Upper lobe of left lung (tissue), 6 donors: ENCODE results near the gene MON2. TPM values are rescaled to one million over a fixed set of nuclear protein-coding genes. Genes with fewer than 3 reads are reported as not detected.

Experiments used
- ATAC-seq, 2 donors: fragments of 200-7000 bp; cut with Tn5 transposase; one replicate each; pipeline ENCODE4 v1.9.1; 2022; ENCODE audit warnings: mild to moderate bottlenecking in 2 of 2, moderate library complexity in 2 of 2; ENCODE audit not compliant: low FRiP score in 2 of 2
- DNase-seq, 2 donors: peaks; one replicate each; pipeline ENCODE4 v3.0.0-alpha.2; 2019 to 2020
- H3K27ac ChIP-seq, 4 donors: fragments of 200-600 bp; sonication (generic); one replicate each; pipeline ENCODE4 v1.5.1; 2016 to 2019
- H3K27me3 ChIP-seq, 4 donors: fragments of 200-600 bp; sonication (generic); one replicate each; pipeline ENCODE4 v1.5.1; 2017 to 2019
- H3K36me3 ChIP-seq, 4 donors: fragments of 200-600 bp; sonication (generic); one replicate each; pipeline ENCODE4 v1.5.1; 2016 to 2019
- H3K4me1 ChIP-seq, 4 donors: fragments of 200-600 bp; sonication (generic); one replicate each; pipeline ENCODE4 v1.5.1; 2018 to 2019
- H3K4me3 ChIP-seq, 4 donors: fragments of 200-600 bp; sonication (generic); one replicate each; pipeline ENCODE4 v1.5.1; 2017 to 2019; ENCODE audit warnings: mild to moderate bottlenecking in 2 of 4, moderate library complexity in 1 of 4
- H3K9me3 ChIP-seq, 4 donors: fragments of 200-600 bp; sonication (generic); one replicate each; pipeline ENCODE4 v1.5.1; 2018 to 2019
- CTCF ChIP-seq, 6 experiments: fragments of 450-650 bp in 4 of 6; fragments of 200-600 bp in 2 of 6; sonication (generic) in 2 of 6; IDR thresholded peaks; one replicate each; pipeline ENCODE4 v1.5.1; 2016 to 2019; ENCODE audit warnings: antibody characterized with exemption in 6 of 6
- EP300 ChIP-seq, 4 donors: sonication (generic); formaldehyde crosslinking; IDR thresholded peaks; one replicate each; pipeline ENCODE4 v1.5.1; 2017; ENCODE audit warnings: antibody characterized with exemption in 4 of 4, control low read depth in 2 of 4
- POLR2A ChIP-seq, 4 donors: fragments of 450-650 bp; IDR thresholded peaks; one replicate each; pipeline ENCODE4 v1.5.1; 2016 to 2017; ENCODE audit warnings: antibody characterized with exemption in 4 of 4, mild to moderate bottlenecking in 2 of 4
- POLR2AphosphoS5 ChIP-seq, 2 donors: sonication (generic); formaldehyde crosslinking; IDR thresholded peaks; one replicate each; pipeline ENCODE4 v1.5.1; 2017; ENCODE audit warnings: antibody characterized with exemption in 2 of 2
- WGBS, 2 donors: methylation state at CpG; one replicate each; pipeline ENCODE4 v1.1.5; 2017 to 2018; 5-methylcytosine and 5-hydroxymethylcytosine counted together
- total RNA-seq, 6 donors: library from RNA; depleted of rRNA in 4 of 6; stranded (reverse); fragments of >200 nt in 4 of 6; gene quantifications; one replicate each; pipeline versions ENCODE4 v1.1.0 to v1.2.1, GENCODE V29; 2016 to 2021
- donor health status: DM: no; HTN: no; CAD: no; lungs with moderate emphysema.
- donor health status: DM: no; HTN: yes; CAD: no; lungs with severe emphysema.

MON2 gene
- total RNA-seq, 6 donors from 2014 or later, result 43.5 to 129 (median 64.2) TPM

DNA sequence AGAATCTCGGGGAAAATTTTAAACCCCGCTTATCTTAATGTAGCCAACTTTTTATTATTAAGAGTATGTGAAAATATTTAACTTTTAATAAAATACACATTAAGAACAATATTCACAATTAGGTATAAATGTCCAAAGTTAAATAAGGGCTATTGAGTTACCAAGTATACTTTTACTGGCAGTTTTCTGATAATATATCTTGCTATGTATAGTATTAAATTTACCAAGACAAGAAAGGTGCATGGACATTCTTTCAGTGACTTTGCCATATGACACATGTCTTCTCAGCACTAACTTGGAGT, 115.4 kb downstream of the MON2 start:
- no peak for TF ChIP-seq EP300 (IDR thresholded peaks at IDR 0.05)
- TF ChIP-seq POLR2AphosphoS5 (IDR thresholded peaks at IDR 0.05), result no peak
- no peak for TF ChIP-seq CTCF (IDR thresholded peaks at IDR 0.05)
- TF ChIP-seq POLR2A (IDR thresholded peaks at IDR 0.05), result no peak
- 21 to 34% methylated on average over 2 of the region's 2 CpGs for WGBS, 2 donors
- H3K27ac ChIP-seq, result no peak overlapping the region
- ATAC-seq, result no peak
- H3K9me3 ChIP-seq, result no peaks in the 10 kb centered on the region
- no peak for DNase-seq
- H3K27me3 ChIP-seq, result no peaks in the 10 kb centered on the region
- H3K36me3 ChIP-seq, result peaks cover 0 to 29% (median 4%) of the 10 kb centered on the region in 4 donors
- H3K4me3 ChIP-seq, result no peak overlapping the region
- no peaks in the 10 kb centered on the region for H3K4me1 ChIP-seq

GRCh38 chr12:62584619-62585018, 118.0 kb downstream of the MON2 start:
- Histone ChIP-seq H3K4me1 (no peaks in the 10 kb centered on the region), H3K36me3 (peaks cover 0 to 41% (median 7%) of the 10 kb centered on the region in 4 donors), H3K27ac (no peak overlapping the region), H3K4me3 (no peak overlapping the region), H3K9me3 (no peaks in the 10 kb centered on the region), H3K27me3 (no peaks in the 10 kb centered on the region)
- WGBS, 2 donors, result 92 to 94% methylated on average over 4 of the region's 4 CpGs
- DNase-seq, result no peak
- TF ChIP-seq EP300 (IDR thresholded peaks at IDR 0.05) (no peak), POLR2AphosphoS5 (IDR thresholded peaks at IDR 0.05) (no peak), CTCF (IDR thresholded peaks at IDR 0.05) (no peak), POLR2A (IDR thresholded peaks at IDR 0.05) (no peak)
- no peak for ATAC-seq

DNA sequence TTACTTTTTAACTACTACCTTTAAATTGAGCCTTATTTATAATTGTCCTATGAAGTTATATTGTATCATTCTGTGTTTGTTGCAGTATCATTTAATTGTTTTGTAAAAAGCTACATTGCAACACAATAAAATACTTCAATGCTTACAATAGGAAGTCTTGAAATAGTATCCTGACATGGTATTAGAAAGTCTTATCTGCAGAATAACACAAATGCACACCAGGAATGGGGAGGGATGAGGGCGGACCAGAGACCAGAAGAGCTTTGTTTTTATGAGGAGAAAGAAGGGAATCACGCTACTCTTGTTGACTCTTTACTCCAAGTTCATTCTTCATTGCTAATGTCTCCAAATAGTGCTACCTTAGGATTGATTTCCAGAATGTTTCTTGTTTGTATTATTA, 120.2 kb downstream of the MON2 start:
- peaks cover 0 to 49% (median 7%) of the 10 kb centered on the region in 4 donors for H3K36me3 ChIP-seq
- no peaks in the 10 kb centered on the region for H3K4me1 ChIP-seq
- H3K27ac ChIP-seq, result no peak overlapping the region
- ATAC-seq (no peak), DNase-seq (no peak)
- no peak for TF ChIP-seq POLR2A (IDR thresholded peaks at IDR 0.05)
- TF ChIP-seq CTCF (IDR thresholded peaks at IDR 0.05), result no peak
- TF ChIP-seq POLR2AphosphoS5 (IDR thresholded peaks at IDR 0.05), result no peak
- no peak for TF ChIP-seq EP300 (IDR thresholded peaks at IDR 0.05)
- no peak overlapping the region for H3K4me3 ChIP-seq
- WGBS, 2 donors, result 96 to 98% methylated on average over 2 of the region's 2 CpGs
- no peaks in the 10 kb centered on the region for H3K27me3 ChIP-seq
- H3K9me3 ChIP-seq, result no peaks in the 10 kb centered on the region

DNA sequence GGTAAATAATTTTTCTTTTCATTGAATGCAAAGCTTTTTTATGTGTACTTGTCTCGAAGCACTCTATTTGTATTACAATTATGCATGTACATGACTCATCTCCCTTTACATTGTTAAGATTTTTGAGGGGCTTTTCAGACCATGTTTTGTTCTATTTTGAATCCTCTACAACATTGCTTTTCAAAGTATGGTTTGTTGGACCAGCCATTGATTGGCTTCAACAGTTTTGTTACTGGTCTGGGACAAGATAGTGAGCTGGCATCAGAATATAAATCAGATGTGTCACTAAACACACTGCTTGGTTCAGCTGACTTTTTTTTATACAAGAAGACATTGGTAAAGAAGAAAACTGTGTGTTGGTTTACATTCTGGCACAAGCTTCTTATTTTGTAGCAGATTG, 122.3 kb downstream of the MON2 start:
- no peak for TF ChIP-seq EP300 (IDR thresholded peaks at IDR 0.05)
- no peak for TF ChIP-seq CTCF (IDR thresholded peaks at IDR 0.05)
- TF ChIP-seq POLR2AphosphoS5 (IDR thresholded peaks at IDR 0.05), result no peak
- no peak for TF ChIP-seq POLR2A (IDR thresholded peaks at IDR 0.05)
- peaks cover 2 to 42% (median 8%) of the 10 kb centered on the region in 4 donors for H3K36me3 ChIP-seq
- no peak for ATAC-seq
- no peaks in the 10 kb centered on the region for H3K27me3 ChIP-seq
- H3K4me1 ChIP-seq, result no peaks in the 10 kb centered on the region
- WGBS, 2 donors, result 92 to 97% methylated on average over 1 of the region's 1 CpG
- H3K9me3 ChIP-seq, result no peaks in the 10 kb centered on the region
- no peak overlapping the region for H3K4me3 ChIP-seq
- no peak overlapping the region for H3K27ac ChIP-seq
- no peak for DNase-seq

GRCh38 chr12:62597253-62597652, 130.6 kb downstream of the MON2 start:
- 95 to 98% methylated on average over 3 of the region's 3 CpGs for WGBS, 2 donors
- ATAC-seq, result no peak

More at GRCh38 chr12:62597253-62597652, 130.6 kb downstream of the MON2 start:
- no peaks in the 10 kb centered on the region for H3K9me3 ChIP-seq
- no peaks in the 10 kb centered on the region for H3K27me3 ChIP-seq
- H3K4me3 ChIP-seq, result no peak overlapping the region
- H3K36me3 ChIP-seq, result peaks cover 0 to 5% (median 0%) of the 10 kb centered on the region in 4 donors
- no peak for DNase-seq
- TF ChIP-seq EP300 (IDR thresholded peaks at IDR 0.05), result no peak
- no peak for TF ChIP-seq POLR2A (IDR thresholded peaks at IDR 0.05)
- no peak for TF ChIP-seq POLR2AphosphoS5 (IDR thresholded peaks at IDR 0.05)
- no peak for TF ChIP-seq CTCF (IDR thresholded peaks at IDR 0.05)
- no peak overlapping the region for H3K27ac ChIP-seq
- peaks cover 5 to 7% (median 5%) of the 10 kb centered on the region in 4 donors for H3K4me1 ChIP-seq
